ENCODE data around the gene CBFA2T3.

- TF ChIP-seq, protein P1, sequence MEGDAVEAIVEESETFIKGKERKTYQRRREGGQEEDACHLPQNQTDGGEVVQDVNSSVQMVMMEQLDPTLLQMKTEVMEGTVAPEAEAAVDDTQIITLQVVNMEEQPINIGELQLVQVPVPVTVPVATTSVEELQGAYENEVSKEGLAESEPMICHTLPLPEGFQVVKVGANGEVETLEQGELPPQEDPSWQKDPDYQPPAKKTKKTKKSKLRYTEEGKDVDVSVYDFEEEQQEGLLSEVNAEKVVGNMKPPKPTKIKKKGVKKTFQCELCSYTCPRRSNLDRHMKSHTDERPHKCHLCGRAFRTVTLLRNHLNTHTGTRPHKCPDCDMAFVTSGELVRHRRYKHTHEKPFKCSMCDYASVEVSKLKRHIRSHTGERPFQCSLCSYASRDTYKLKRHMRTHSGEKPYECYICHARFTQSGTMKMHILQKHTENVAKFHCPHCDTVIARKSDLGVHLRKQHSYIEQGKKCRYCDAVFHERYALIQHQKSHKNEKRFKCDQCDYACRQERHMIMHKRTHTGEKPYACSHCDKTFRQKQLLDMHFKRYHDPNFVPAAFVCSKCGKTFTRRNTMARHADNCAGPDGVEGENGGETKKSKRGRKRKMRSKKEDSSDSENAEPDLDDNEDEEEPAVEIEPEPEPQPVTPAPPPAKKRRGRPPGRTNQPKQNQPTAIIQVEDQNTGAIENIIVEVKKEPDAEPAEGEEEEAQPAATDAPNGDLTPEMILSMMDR (conservative IDR thresholded peaks at IDR 0.05; ENCODE audit: low read length) = no peak
- TF ChIP-seq EZH2phosphoT487 (IDR thresholded peaks at IDR 0.05; ENCODE audit: borderline replicate concordance) = no peak
These were observed 33.3 kb downstream of the CBFA2T3 start for GRCh38 chr16:88943741-88944140.

Data from Loucy (cell line).